Lower leg skin (tissue), 4 donors: ENCODE measurements around the gene SLIT3. TPM values are rescaled to one million over a fixed set of nuclear protein-coding genes. Genes with fewer than 3 reads are reported as not detected.

ENCODE experiments used
- DNase-seq, 2 donors: peaks; one replicate each; pipeline ENCODE4 v3.0.0-alpha.2; 2019; ENCODE audit warnings: low spot score in 2 of 2
- H3K4me3 ChIP-seq: fragments of 200-600 bp; sonication (generic); 2 replicates; pipeline ENCODE4 v1.5.1; 2017; ENCODE audit warnings: mild to moderate bottlenecking, low read depth; ENCODE audit not compliant: poor library complexity, severe bottlenecking
- CTCF ChIP-seq, 3 donors: fragments of 450-650 bp; IDR thresholded peaks; one replicate each; pipeline ENCODE4 v1.5.1; 2016; ENCODE audit warnings: antibody characterized with exemption in 3 of 3, mild to moderate bottlenecking in 3 of 3, moderate library complexity in 2 of 3
- POLR2A ChIP-seq, 2 donors: fragments of 450-650 bp; IDR thresholded peaks; one replicate each; pipeline ENCODE4 v1.6.1; 2016 to 2017; ENCODE audit warnings: antibody characterized with exemption in 2 of 2, mild to moderate bottlenecking in 1 of 2, moderate library complexity in 1 of 2
- WGBS, 2 donors: methylation state at CpG; one replicate each; pipeline ENCODE4 v1.1.5; 2018; 5-methylcytosine and 5-hydroxymethylcytosine counted together
- intact Hi-C: fragments of 100-400 bp; cut with DNase I; formaldehyde crosslinking; loops from one replicate; pipeline ENCODE4 v1.15.0; 2023; ENCODE audit warnings: low total_unique reads
- total RNA-seq, 4 donors: library from RNA; depleted of rRNA; stranded (reverse); fragments of >200 nt; gene quantifications; one replicate each; pipeline ENCODE4 v1.1.0, GENCODE V29; 2016

Gene SLIT3
- total RNA-seq, 4 donors from 2014 or later, result 12.4 to 66.0 (median 22.8) TPM

GRCh38 chr5:168755548-168756093 lies 545.3 kb downstream of the SLIT3 start:
- TF ChIP-seq POLR2A (IDR thresholded peaks at IDR 0.05) (no peak), CTCF (IDR thresholded peaks at IDR 0.05) (no peak)
- WGBS, 2 donors, result 82 to 90% methylated on average over 7 of the region's 7 CpGs
- H3K4me3 ChIP-seq, result no peak overlapping the region
- DNase-seq, result peak in 1 of 2 donors; percentile 37
- intact Hi-C loops, result no loop called here

DNA sequence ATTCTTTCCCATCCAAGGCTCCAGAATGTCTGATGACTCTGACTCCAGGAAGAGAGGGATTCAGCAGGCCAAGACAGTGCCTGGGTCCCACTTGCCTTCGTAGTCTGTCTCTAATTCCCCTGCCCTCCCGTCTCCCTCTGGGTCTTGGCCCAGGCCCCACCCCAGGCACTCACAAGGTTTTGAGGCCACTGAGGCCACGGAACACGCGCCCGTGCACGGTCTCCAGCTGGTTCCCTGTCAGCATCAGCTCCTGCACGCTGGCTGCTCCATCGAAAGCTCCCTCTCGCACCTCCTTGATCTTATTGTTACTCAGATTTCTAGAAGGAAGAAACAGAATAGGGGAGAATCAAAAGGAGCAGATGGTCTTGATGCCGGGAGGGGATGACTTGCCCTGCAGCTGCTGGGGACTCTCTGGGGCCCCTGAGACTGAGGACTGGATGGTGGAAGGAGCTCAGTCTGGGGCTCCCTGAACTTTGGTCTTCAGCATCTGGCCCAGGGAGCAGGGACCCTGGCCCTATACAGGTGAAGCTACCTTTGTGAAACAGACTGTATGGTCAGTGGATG lies 547.2 kb downstream of the SLIT3 start:
- no peak overlapping the region for H3K4me3 ChIP-seq
- WGBS, 2 donors, result 87% methylated on average over 11 of the region's 11 CpGs
- no peak for TF ChIP-seq POLR2A (IDR thresholded peaks at IDR 0.05)
- no peak for TF ChIP-seq CTCF (IDR thresholded peaks at IDR 0.05)
- intact Hi-C loops, result no loop called here
- peak in 1 of 2 donors; percentile 75 for DNase-seq

DNA sequence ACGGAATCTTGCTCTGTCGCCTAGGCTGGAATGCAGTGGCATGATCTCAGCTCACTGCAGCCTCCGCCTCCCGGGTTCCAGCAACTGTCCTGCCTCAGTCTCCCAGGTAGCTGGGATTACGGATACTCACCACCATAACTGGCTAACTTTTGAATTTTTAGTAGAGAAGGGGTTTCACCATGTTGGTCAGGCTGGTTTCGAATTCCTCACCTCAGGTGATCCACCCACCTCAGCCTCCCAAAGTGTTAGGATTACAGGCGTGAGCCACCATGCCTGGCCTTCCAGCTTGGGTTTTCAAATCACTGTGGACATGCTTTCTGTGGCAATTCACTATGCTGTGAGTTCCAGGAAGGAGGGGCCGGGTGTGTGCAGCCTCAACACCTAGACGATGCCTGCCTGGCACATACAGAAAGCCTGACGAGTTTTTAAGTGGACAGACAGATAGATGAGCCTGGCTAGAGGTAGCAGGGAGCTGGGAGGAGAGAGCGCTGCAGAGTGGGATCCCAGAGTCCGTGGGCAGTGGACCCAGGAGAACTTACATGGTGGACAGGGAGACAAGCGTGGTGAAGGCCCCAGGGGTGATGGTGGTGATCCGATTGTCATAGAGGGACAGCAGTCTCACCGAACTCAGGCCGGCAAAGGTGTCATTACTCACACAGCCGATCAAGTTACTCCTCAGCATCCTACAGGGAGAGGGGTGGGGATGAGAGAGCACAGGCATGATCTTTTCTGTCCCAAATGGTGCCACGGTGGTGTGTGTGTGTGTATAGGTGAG lies 548.3 kb downstream of the SLIT3 start:
- H3K4me3 ChIP-seq, result no peak overlapping the region
- intact Hi-C loops, result no loop called here
- 85 to 91% methylated on average over 18 of the region's 18 CpGs for WGBS, 2 donors
- DNase-seq, result peak in 1 of 2 donors; percentile 67
- TF ChIP-seq POLR2A (IDR thresholded peaks at IDR 0.05), result no peak
- no peak for TF ChIP-seq CTCF (IDR thresholded peaks at IDR 0.05)

GRCh38 chr5:168752012-168752411 lies 548.9 kb downstream of the SLIT3 start:
- H3K4me3 ChIP-seq, result no peak overlapping the region
- peak in 1 of 2 donors; percentile 58 for DNase-seq
- intact Hi-C loops, result no loop called here
- TF ChIP-seq POLR2A (IDR thresholded peaks at IDR 0.05) (no peak), CTCF (IDR thresholded peaks at IDR 0.05) (no peak)
- WGBS, 2 donors, result 88 to 96% methylated on average over 3 of the region's 3 CpGs

- H3K4me3 ChIP-seq, result no peak overlapping the region
- TF ChIP-seq CTCF (IDR thresholded peaks at IDR 0.05) (no peak), POLR2A (IDR thresholded peaks at IDR 0.05) (no peak)
- intact Hi-C loops, result no loop called here
- DNase-seq, result peak in 1 of 2 donors; percentile 43
- 79 to 82% methylated on average over 6 of the region's 6 CpGs for WGBS, 2 donors
These were observed 550.0 kb downstream of the SLIT3 start for GRCh38 chr5:168750926-168751325.
